ENCODE results near the gene LRP4.

DNA sequence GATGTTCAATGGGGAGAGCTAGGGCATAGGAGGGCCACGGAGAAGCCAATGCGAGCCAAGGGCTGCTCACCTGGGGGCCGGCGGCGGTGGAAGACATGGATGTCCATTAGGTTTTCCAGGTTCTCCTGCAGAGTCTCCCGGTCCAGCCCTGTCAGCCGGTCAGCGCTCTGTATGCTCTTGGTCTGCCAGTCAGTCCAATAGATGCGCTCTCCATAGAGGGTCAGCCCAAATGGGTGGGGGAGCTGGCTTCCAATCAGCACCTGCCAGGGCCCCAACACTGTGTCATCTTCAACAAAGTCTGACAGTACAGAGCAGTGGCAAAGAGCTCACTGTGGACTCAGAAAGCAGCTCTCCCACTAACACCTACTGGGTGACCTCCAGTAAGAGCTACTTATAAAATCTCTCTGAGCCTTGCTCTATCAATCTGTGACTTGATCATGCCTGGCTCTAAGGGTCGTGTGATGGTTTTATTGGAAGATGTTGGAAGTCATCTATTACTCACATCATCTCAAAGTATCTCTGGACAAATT lies 39.2 kb downstream of the LRP4 start:
- TF ChIP-seq, protein P1, sequence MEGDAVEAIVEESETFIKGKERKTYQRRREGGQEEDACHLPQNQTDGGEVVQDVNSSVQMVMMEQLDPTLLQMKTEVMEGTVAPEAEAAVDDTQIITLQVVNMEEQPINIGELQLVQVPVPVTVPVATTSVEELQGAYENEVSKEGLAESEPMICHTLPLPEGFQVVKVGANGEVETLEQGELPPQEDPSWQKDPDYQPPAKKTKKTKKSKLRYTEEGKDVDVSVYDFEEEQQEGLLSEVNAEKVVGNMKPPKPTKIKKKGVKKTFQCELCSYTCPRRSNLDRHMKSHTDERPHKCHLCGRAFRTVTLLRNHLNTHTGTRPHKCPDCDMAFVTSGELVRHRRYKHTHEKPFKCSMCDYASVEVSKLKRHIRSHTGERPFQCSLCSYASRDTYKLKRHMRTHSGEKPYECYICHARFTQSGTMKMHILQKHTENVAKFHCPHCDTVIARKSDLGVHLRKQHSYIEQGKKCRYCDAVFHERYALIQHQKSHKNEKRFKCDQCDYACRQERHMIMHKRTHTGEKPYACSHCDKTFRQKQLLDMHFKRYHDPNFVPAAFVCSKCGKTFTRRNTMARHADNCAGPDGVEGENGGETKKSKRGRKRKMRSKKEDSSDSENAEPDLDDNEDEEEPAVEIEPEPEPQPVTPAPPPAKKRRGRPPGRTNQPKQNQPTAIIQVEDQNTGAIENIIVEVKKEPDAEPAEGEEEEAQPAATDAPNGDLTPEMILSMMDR (IDR thresholded peaks at IDR 0.05) = no peak
- no peak for TF ChIP-seq POLR2A (IDR thresholded peaks at IDR 0.05)

Data from vagina (tissue), 2 donors.